HG03558 (cell line): Measurements from ENCODE around the gene UBFD1.
"Not testable (repeated sequence)": the region's sequence is repeated elsewhere in the genome, so short reads cannot be mapped to it uniquely, and the experiment has no call there.

Source experiments
- ATAC-seq: cut with Tn5 transposase; IDR thresholded peaks from one replicate; pipeline ENCODE4 v1.9.1; 2021; ENCODE audit warnings: moderate number of reproducible peaks; ENCODE audit not compliant: unreplicated experiment; ENCODE audit errors: extremely low read depth

Gene UBFD1

DNA sequence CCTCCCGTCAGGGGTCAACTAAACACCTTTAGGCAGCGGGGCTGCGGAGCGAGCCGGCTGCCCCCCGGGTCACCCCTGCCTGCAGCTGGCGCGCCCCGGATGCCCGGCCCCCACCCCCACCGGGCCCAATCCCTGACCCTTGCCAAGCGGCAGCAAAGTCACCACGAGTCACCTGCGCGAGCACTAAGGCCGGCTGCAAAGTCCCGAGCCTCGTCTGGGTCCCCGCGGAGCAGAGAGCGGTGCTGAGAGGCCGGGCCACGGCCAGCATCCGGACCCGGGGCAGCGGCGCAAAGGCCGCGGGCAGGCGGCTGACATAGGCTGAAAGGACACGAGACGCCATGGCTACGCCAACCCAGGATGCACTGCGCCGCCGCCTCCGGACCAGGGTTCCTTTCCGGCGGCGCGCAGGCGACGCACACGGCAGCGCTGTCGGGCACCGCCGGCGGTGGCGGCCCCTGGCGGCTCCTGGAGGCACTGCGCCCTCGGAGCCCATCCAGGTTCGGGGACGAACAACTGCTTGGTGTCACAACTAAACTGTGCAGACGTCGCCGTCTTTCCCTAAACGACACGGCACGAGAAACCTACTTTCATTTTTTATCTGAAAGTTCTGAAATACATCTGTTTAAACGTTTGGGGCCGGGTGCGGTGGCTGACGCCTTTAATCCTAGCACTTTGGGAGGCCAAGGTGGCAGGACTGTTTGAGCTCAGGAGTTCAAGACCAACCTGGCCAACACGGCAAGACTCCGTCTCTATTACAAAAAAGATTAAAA, 38.6 kb downstream of the UBFD1 start, which contains the start of gene NDUFAB1:
Gene NDUFAB1, minus strand, starts transcription at position 366 of the 770 bp plus-strand sequence. Its CDS starts 26 bp downstream, at position 340.
- peak; percentile 82 for ATAC-seq

- no peak for ATAC-seq
These were observed 39.7 kb downstream of the UBFD1 start for GRCh38 chr16:23597003-23597756.

DNA sequence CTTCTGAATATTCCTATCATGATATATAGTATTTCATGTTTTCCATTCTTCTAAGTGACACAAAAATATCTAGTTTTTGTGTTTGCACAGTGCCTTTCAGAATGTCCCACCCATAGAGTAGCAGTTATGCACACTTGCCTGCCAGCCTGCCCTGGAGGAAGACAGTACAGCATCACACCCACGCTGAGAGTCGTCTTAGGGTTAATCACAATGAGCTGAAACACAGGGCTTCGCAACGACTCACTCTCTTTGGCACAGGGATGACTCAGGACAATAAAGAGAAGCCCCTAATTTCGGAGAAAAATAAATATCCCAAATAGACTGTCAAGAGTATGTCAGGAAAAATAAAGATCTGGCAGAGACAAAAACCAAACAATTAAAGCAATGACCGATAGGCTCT, 50.2 kb downstream of the UBFD1 start:
- ATAC-seq, result no peak

- ATAC-seq, result no peak
These were observed 50.7 kb downstream of the UBFD1 start for GRCh38 chr16:23608194-23608593.

DNA sequence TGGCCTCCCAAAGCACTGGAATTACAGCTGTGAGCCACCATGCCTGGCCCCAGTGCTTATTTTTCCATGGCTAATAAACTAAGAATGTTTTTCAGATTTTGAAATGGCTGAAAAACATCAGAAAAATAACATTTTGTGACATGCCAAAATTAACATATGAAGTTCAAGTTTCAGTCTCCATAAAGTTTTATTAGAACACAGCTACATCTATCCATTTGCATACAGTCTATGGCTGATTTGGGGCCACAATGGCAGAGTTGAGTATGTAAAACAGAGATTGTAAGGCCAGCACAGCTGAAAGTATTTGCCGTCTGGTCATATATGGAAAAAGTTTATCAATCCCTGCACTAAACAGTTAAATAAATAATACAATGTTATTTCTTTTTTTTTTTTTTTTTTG, 52.4 kb downstream of the UBFD1 start:
- ATAC-seq, result no peak

GRCh38 chr16:23610905-23611304, 53.4 kb downstream of the UBFD1 start:
- ATAC-seq, result not testable (repeated sequence)

GRCh38 chr16:23611936-23612335, 54.4 kb downstream of the UBFD1 start:
- ATAC-seq, result no peak

DNA sequence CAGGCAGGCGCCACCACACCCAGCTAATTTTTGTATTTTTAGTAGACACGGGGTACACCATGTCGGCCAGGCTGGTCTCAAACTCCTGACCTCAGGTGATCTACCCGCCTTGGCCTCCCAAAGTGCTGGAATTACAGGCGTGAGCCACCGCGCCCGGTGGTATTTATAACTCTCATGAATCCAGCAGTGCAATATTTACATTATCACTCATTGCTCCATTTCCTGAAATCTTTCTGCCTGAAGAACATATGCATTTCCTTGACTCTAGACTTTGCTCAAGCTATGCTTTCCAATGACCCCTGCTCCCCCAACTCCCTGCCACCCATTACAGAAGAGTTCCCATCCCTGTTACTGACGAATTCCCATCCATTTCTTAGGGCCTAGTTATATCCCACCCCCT, 58.3 kb downstream of the UBFD1 start:
- ATAC-seq, result no peak
